ENCODE data around the gene GULP1.

The GULP1 gene

DNA sequence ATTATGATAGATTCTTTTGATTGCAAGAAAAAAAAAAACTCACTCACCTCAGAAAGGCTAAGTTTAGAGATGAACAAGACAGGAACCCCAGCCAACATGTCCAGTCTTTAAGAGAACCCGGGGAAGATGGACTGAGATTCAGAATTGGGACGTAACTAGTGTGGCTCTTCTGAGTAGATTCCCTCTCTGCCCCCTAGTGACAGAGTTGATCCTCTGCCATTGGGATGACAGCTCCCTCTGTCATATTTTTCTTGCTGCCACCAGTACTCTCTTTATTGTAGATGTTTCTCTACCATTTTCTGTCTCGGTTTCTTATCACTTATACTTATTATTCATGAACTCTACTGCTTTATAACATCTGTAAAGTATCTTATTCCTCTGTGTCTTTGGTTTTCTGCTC is 77.7 kb downstream of the GULP1 start:
- peak; percentile 21 to 78 for DNase-seq (ENCODE audit: low read depth in 1 of 2, low spot score in 1 of 2)
- in situ Hi-C loops (cut with HindIII; ENCODE audit: low pct_unique_long_range_greater_than_20kb, low sequenced_read_pairs) = no loop called here
- TF ChIP-seq JUND (IDR thresholded peaks at IDR 0.05; ENCODE audit: low read depth) = no peak

DNA sequence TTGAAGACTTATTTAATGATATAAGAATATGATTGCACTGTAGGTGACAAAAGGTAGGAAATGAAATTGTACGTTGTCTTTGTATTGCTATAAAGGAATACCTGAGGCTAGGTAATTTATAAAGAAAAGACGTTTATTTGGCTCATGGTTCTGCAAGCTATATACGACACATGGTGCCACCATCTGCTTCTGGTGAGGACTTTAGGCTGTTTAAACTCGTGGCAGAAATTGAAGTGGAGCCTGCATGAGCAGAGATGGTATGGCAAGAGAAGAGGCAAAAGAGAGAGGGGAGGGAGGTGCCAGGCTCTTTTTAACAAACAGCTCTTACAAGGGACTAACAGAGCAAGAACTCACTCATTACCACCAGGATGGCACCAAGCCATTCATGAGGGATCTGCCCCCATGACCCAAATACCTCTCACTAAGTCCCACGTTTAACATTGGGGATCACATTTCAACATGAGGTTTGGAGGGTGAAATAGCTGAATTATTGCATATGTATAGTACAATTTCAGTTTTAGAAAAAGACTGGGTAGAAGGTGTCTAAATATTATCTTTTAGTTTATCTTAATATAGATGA is 86.8 kb downstream of the GULP1 start:
- in situ Hi-C loops (cut with HindIII; ENCODE audit: low pct_unique_long_range_greater_than_20kb, low sequenced_read_pairs) = no loop called here
- no peak for DNase-seq (ENCODE audit: low read depth in 1 of 2, low spot score in 1 of 2)
- TF ChIP-seq JUND (IDR thresholded peaks at IDR 0.05; ENCODE audit: low read depth) = no peak

DNA sequence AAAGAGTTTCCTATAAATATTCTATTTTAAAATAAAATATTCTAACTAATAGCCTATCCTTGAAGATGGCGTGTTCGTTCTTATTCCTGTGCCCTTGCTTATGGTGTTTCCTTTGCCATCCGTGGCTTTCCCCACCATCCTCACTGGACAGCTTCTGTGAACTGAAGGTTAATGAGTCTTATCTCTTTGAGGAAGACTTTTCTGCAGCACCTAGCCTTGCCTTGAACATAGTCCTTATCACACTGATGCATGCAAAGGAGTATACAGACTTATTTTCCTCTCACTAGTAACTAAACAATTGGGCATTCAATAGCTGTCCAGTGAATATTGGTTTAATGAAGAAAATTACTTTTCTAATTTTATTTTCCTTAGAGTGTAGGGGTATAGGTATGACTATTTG is 88.1 kb downstream of the GULP1 start:
- no peak for TF ChIP-seq JUND (IDR thresholded peaks at IDR 0.05; ENCODE audit: low read depth)
- in situ Hi-C loops (cut with HindIII; ENCODE audit: low pct_unique_long_range_greater_than_20kb, low sequenced_read_pairs) = no loop called here
- no peak for DNase-seq (ENCODE audit: low read depth in 1 of 2, low spot score in 1 of 2)

DNA sequence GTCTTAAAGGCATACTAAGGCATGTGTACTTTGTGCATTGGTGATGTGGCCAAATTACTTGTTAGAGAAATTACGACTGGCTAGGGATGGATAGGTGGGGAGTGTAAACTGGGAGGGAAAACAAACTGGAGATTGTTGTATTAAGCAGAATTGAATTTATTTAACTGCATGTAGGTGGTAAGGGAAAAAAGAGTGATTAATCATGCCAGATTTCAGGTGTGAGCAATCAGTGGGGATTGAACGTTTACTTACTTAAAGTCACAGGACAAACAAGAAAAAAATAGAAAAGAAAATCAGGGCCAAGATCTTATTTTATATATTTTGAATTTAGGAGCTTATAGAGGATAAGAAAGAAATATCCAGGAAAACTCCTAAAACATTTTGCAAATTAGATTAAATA is 88.6 kb downstream of the GULP1 start:
- TF ChIP-seq JUND (IDR thresholded peaks at IDR 0.05; ENCODE audit: low read depth) = no peak
- DNase-seq (ENCODE audit: low read depth in 1 of 2, low spot score in 1 of 2) = no peak
- in situ Hi-C loops (cut with HindIII; ENCODE audit: low pct_unique_long_range_greater_than_20kb, low sequenced_read_pairs) = no loop called here

DNA sequence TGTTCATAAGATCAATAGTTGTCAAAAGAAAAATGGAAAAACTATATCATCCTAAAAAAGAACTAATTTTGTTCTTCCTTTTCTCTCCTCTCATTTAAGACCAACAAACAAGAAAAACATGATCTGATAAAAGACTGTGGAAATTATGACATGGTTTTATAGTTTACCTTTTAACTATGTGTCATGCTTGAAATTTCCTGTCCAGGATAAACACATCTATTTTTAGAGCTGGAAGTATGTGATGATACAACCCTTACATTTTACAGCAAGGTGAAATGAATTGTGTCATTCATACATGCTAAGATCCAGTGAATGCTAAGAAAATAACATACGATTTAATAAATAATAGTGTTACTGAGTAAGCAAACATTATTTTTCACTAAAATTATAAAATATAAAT is 89.9 kb downstream of the GULP1 start:
- no peak for TF ChIP-seq JUND (IDR thresholded peaks at IDR 0.05; ENCODE audit: low read depth)
- in situ Hi-C loops (cut with HindIII; ENCODE audit: low pct_unique_long_range_greater_than_20kb, low sequenced_read_pairs) = no loop called here
- peak in 1 of 2 experiments; percentile 3 for DNase-seq (ENCODE audit: low read depth in 1 of 2, low spot score in 1 of 2)

DNA sequence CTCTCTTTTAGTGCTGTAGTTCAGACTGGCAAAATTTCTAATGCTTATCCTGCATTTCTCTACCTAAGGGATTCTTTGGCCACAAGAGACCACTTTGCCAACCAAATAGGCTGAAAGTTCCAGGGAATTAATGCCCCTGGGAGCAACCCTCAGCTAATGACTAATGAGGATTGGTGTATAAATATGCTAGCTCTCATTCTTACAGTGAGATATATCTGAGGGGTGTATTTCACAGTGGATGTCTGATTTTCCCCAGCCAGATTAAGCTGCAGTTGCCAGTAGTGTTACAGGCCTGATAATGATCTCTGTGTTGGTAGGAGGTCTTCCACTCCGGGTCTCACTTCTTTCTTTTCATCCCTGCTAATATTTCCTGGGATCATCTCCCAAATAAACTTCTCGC is 90.4 kb downstream of the GULP1 start:
- TF ChIP-seq JUND (IDR thresholded peaks at IDR 0.05; ENCODE audit: low read depth) = no peak
- DNase-seq (ENCODE audit: low read depth in 1 of 2, low spot score in 1 of 2) = no peak
- in situ Hi-C loops (cut with HindIII; ENCODE audit: low pct_unique_long_range_greater_than_20kb, low sequenced_read_pairs) = no loop called here

DNA sequence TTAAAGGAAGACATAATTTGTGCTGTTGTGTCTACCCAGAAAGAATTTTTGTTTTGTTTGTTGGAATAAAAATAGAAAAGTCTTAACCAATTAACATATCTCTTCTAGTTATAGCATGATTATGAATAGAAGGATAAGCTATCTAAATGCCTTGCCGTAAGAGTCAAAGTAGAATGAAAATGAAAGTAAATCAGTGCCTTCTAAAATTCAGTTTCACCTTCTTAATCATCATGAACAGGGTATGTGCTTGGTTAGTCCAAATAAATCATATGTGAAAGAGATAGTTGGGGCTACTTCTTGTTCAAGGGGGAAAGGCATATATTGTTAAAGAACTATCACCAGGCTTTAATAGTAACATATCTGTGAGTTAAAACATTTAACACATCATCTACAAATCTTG is 91.5 kb downstream of the GULP1 start:
- DNase-seq (ENCODE audit: low read depth in 1 of 2, low spot score in 1 of 2) = no peak
- in situ Hi-C loops (cut with HindIII; ENCODE audit: low pct_unique_long_range_greater_than_20kb, low sequenced_read_pairs) = no loop called here
- TF ChIP-seq JUND (IDR thresholded peaks at IDR 0.05; ENCODE audit: low read depth) = no peak

DNA sequence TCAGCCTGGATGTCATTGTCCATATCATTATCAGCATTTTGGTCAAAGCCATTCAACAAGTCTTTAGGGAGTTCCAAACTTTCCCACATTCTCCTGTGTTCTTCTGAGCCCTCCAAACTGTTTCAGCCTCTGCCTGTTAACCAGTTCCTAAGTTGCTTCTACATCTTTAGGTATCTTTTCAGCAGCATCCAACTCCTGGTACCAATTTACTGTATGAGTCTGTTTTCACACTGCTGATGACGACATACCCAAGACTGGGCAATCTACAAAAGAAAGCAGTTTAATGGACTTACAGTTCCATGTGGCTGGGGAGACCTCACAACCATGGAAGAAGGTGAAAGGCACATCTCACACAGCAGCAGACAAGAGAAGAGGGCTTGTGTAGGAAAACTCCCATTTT is 94.2 kb downstream of the GULP1 start:
- DNase-seq (ENCODE audit: low read depth in 1 of 2, low spot score in 1 of 2) = no peak
- no peak for TF ChIP-seq JUND (IDR thresholded peaks at IDR 0.05; ENCODE audit: low read depth)
- in situ Hi-C loops (cut with HindIII; ENCODE audit: low pct_unique_long_range_greater_than_20kb, low sequenced_read_pairs) = no loop called here

DNA sequence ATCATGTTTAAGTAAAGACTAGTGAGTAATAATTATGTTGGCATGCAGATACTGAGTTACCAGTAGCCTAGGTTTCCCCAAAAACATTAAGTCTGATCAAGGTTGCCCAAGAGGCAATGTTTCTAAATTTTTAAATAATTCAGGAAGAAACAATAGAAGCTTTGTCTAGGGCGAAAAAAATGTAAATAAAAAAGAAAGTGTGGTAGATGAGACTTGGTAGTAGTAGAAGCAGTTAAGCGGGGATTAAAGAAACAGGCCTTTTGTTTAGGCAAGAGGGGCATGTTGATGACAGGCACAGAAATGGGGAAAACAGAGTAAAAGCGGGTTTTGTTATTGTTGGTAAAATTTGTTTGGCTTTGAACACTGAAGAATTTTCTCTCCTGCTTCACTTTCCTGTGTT is 97.2 kb downstream of the GULP1 start:
- no peak for DNase-seq (ENCODE audit: low read depth in 1 of 2, low spot score in 1 of 2)
- no peak for TF ChIP-seq JUND (IDR thresholded peaks at IDR 0.05; ENCODE audit: low read depth)
- in situ Hi-C loops (cut with HindIII; ENCODE audit: low pct_unique_long_range_greater_than_20kb, low sequenced_read_pairs) = no loop called here

DNA sequence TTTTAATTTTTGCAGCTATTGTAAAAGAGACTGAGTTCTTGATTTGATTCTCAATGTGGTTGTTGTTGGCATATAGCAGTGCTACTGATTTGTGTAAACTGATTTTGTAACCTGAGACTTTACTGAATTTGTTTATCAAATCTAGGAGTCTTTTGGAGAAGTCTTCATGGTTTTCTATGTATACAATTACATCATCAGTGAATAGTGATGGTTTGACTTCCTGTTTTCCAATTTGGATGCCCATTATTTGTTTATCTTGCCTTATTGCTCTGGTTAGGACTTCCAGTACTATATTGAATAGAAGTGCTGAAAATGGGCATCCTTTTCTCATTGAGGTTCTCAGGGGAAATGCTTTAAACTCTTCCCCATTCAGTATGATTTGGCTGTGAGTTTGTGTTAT is 99.7 kb downstream of the GULP1 start:
- TF ChIP-seq JUND (IDR thresholded peaks at IDR 0.05; ENCODE audit: low read depth) = no peak
- DNase-seq (ENCODE audit: low read depth in 1 of 2, low spot score in 1 of 2) = no peak
- in situ Hi-C loops (cut with HindIII; ENCODE audit: low pct_unique_long_range_greater_than_20kb, low sequenced_read_pairs) = no loop called here

DNA sequence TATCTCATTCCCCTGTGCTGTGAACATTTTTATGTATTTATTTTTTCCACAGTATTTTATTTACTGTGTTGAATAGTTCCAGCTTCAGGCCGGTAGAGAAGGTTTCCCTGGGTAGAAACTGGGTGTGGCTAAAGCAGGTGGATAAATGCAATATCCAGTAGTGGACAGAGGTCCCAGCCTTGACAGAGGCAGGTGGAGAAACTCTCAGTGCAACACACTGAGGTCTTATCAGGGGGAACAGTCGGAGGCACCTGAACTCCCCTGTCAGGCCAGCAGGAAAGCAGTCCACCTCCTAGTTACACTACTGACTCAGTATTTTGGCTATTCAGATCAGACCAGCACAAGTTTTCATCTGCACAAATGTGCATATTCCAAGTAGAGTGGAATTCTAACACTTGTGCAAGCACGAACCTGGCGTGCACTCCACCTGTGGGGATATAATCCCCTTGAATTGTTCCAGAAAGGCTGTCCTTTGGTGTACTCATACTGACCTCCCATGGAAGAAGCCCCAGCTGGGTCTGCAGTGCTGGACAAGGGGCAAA is 103.3 kb downstream of the GULP1 start:
- no peak for TF ChIP-seq JUND (IDR thresholded peaks at IDR 0.05; ENCODE audit: low read depth)
- no peak for DNase-seq (ENCODE audit: low read depth in 1 of 2, low spot score in 1 of 2)
- in situ Hi-C loops (cut with HindIII; ENCODE audit: low pct_unique_long_range_greater_than_20kb, low sequenced_read_pairs) = no loop called here

DNA sequence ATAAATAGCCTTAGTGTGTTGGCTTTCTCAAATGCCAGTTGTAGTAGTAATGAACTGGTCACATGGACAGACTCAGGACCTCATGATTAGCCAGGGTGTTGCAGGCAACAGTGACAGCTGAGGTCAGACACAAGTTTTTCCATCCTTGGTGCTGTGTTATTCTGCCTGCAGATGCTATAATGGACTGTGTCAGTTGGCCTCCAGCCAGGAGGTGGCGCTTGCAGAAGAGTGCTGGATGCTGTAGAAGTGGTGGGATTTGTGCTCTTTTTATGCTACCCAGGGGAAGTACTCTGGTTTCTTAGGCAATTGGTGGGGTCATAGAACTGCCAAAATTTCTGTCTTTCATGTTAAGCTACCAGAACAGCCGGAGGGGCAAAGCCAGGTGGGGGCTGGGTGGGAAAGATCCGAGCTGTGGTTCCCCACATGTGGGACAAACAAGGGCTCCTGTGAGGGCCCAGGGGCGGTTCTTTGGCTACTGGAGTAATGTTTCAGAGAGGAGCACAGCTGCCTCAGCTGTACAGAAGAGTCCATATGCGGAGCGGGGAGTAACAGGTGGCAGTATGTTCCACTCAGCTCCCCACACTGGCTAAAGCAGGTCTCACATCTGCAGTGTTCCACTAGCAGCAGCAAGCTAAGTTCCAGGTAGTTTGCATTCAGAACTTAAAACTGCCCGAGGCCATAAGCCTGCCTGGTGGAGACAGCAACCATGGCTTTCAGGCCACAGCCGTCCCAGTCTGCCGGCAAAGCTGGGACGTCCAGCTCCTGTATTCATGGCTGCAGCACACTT is 104.4 kb downstream of the GULP1 start:
- in situ Hi-C loops (cut with HindIII; ENCODE audit: low pct_unique_long_range_greater_than_20kb, low sequenced_read_pairs) = no loop called here
- no peak for DNase-seq (ENCODE audit: low read depth in 1 of 2, low spot score in 1 of 2)
- TF ChIP-seq JUND (IDR thresholded peaks at IDR 0.05; ENCODE audit: low read depth) = no peak

DNA sequence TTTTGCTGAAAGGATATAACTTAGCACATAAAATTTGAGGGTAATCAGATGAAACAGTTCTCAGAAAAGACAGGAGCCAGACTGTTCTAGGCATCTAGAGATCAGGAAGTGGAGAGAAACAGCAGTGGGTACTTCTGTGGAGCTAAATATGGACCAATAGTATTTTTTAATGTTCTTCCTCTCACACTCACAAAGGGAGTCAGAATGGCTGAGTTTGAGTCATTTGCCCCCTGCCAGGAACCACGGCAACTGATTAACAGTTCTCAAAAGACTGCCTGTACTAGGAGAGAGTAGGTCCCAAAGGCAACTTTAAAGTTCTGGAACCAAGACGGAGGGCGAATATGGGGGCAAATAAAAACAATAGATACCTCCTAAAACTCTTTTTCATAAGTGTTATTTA is 107.5 kb downstream of the GULP1 start:
- TF ChIP-seq JUND (IDR thresholded peaks at IDR 0.05; ENCODE audit: low read depth) = no peak
- in situ Hi-C loops (cut with HindIII; ENCODE audit: low pct_unique_long_range_greater_than_20kb, low sequenced_read_pairs) = no loop called here
- no peak for DNase-seq (ENCODE audit: low read depth in 1 of 2, low spot score in 1 of 2)
